Measurements from ENCODE around the gene RAB27A. TPM values are rescaled to one million over a fixed set of nuclear protein-coding genes. Genes with fewer than 3 reads are reported as not detected.

Gene RAB27A
- total and polyA plus RNA-seq, 9 of the 15 experiments (the other 6 are each of a cell fraction or from before 2014, with no cell fraction given), result 31.5 to 171 (median 80.4) TPM

GRCh38 chr15:55289746-55290527 is at the start of gene RAB27A (continued):
- TF ChIP-seq CREB1 (IDR thresholded peaks at IDR 0.05) (no peak), CREB1 (CRISPR knock-in tag; IDR thresholded peaks at IDR 0.05) (peak; percentile 49; the same call in 1 of the 2 replicates), ZNF77 (CRISPR knock-in tag; IDR thresholded peaks at IDR 0.05) (no peak), FOXJ2 (tag; IDR thresholded peaks at IDR 0.05) (no peak), ZC3H11A (IDR thresholded peaks at IDR 0.05; ENCODE audit: low read depth, low read length) (no peak), CBX3 (IDR thresholded peaks at IDR 0.05; ENCODE audit: borderline replicate concordance in 1 of 2, low read length in 2 of 2) (no peak), FOXP4 (CRISPR knock-in tag; IDR thresholded peaks at IDR 0.05; ENCODE audit: borderline replicate concordance) (no peak), ZNF165 (CRISPR knock-in tag; IDR thresholded peaks at IDR 0.05; ENCODE audit: borderline replicate concordance) (no peak), ZNF395 (CRISPR knock-in tag; IDR thresholded peaks at IDR 0.05) (0 out of 2 replicates have a peak, but pooled peaks have one; percentile 26), SRSF7 (optimal IDR thresholded peaks at IDR 0.05; ENCODE audit: low read depth, low read length) (no peak), KDM1A (IDR thresholded peaks at IDR 0.05) (no peak), CCAR2 (IDR thresholded peaks at IDR 0.05; ENCODE audit: low read depth, low read length) (no peak), RBM15 (IDR thresholded peaks at IDR 0.05; ENCODE audit: insufficient read depth, low read length) (no peak), SETDB1 (IDR thresholded peaks at IDR 0.05; ENCODE audit: low read length) (no peak), ZNF140 (CRISPR knock-in tag; IDR thresholded peaks at IDR 0.05) (no peak), ZNF24 (IDR thresholded peaks at IDR 0.05) (no peak), POU5F1 (IDR thresholded peaks at IDR 0.05; ENCODE audit: borderline replicate concordance, low read depth, low read length, partially characterized antibody) (no peak), STAT6 (CRISPR knock-in tag; IDR thresholded peaks at IDR 0.05) (no peak), RNF219 (CRISPR knock-in tag; IDR thresholded peaks at IDR 0.05) (no peak)
